HG03571 (cell line): ENCODE measurements around the gene HMCN2.
"Not testable (repeated sequence)": the region's sequence is repeated elsewhere in the genome, so short reads cannot be mapped to it uniquely, and the experiment has no call there.

Source experiments
- ATAC-seq: cut with Tn5 transposase; IDR thresholded peaks from one replicate; pipeline ENCODE4 v1.9.1; 2021; ENCODE audit not compliant: unreplicated experiment

The HMCN2 gene

GRCh38 chr9:130428086-130428665 is 162.6 kb downstream of the HMCN2 start:
- ATAC-seq, result no peak

DNA sequence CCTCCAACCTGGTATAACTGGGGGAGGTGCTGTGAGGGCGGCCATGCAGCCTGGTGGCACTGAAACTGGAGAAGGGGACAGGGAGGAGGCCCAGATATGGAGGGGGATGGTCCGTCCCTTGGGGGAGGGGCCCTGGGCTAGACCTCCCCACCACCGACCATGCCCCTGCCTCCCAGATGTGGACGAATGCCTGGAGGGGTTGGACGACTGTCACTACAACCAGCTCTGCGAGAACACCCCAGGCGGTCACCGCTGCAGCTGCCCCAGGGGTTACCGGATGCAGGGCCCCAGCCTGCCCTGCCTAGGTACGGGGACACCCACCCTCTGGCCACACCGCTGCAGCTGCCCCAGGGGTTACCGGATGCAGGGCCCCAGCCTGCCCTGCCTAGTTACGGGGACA is 163.8 kb downstream of the HMCN2 start:
- no peak for ATAC-seq

GRCh38 chr9:130429831-130430230 is 164.3 kb downstream of the HMCN2 start:
- ATAC-seq, result no peak

GRCh38 chr9:130430232-130430631 is 164.7 kb downstream of the HMCN2 start:
- no peak for ATAC-seq

DNA sequence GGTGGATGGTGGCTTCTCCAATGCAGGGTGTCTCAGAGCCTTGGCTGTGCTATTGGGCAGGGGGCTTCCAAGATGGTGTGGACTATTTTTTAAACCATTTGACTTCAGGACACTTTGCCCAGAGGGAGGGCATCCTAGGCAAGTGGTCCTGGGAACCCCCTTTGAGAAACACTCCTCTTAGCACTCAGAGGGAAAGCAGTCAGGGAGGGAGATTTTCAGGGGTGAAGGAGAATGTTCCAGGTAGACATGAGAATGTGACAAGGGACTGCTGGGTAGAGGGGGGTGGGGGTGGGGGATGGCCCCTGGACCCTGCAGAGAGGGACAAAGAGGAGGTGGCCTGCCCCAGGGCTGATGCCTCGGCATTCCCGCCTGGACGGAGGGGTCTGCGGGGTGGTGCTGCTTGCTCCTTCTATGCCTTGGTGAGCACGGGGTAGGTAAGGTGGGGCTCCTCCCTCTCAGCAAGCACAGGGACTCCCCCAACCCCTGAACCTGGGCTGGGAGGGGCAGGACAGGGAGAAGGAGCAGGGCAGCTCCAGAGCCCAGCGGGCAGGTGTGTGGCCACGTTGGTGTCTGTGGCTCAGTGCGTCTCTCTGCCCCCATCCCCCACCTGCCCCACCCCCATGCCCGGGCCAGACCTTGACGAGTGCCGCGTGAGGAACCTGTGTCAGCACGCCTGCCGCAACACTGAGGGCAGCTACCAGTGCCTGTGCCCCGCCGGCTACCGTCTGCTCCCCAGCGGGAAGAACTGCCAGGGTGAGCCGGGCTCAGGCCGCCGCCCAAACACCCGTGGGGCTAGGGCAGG is 165.4 kb downstream of the HMCN2 start:
- no peak for ATAC-seq

- no peak for ATAC-seq
Measured at GRCh38 chr9:130431536-130432303, 166.2 kb downstream of the HMCN2 start.

GRCh38 chr9:130432362-130432761 is 166.8 kb downstream of the HMCN2 start:
- ATAC-seq, result no peak

DNA sequence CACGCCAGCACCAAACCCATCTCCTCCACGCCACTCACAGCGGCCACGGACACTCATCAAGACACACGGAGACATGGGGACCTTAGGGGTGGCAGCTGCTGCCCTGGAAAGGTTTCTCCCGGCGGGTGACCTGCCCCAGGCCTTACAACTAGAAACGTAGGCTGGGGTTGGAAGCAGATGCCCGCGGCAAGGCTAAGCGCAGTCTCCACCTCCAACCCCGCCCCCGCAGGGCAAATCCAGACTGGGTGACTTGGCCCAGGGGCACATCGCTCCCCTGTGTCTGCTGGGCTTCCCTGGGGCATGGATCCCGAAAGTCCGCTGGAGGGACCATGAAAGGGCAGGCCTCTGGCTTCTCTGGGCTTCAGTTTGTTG is 167.2 kb downstream of the HMCN2 start:
- ATAC-seq, result no peak

GRCh38 chr9:130433168-130433946 is 167.8 kb downstream of the HMCN2 start:
- no peak for ATAC-seq

DNA sequence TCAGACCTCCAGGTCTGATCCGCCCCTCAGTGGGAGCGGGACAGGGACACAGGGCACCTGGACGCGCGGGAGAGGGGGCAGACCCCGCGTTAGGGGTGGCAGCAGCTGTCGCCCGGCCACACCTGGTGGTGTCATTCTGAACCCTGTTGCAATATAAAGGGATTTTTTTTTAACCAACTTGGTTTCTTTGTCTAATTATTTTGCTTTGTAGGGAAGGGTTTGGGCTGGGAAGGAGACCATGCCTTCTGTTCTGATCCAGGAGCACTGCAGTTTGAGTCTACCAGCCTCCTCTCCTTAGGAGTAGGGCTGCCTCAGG is 168.3 kb downstream of the HMCN2 start:
- ATAC-seq, result no peak

- ATAC-seq, result not testable (repeated sequence)
Measured at GRCh38 chr9:130434656-130435055, 169.1 kb downstream of the HMCN2 start.

DNA sequence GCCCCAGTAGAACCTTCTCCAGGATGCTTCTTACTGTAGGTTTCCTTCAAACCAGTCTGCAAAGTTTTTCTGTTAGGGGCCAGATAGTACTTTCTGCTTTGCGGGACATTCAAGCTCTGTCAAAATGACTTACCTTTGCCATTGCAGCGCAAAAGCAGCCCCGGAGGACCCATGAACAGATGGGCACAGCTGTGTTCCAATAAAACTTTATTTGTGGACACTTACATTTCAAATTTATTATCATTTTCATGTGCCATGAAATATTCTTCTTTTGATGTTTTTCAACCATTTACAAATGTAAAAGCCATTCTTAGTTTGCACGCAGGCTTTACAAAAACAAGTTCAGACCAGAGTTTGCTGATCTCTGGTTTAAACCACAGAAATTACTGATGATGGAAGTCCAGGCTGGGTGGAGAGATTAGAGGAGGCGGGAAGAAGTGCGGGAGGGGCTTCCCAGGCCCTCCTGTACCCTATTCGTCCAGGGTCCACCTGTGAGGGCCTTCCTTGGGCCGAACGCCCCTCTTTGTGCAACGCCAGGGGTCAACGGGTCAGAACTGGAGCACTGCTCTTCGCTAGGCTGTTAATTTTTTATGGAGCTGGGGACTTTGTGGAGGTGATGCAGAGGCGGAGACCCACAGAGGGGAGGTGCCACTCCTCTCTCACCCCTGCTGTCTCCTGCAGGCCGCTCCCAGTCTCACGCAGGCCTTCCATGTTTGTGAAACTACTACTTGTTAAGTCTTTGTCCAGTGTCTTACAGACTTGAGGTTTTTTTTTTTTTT is 171.6 kb downstream of the HMCN2 start:
- no peak for ATAC-seq

DNA sequence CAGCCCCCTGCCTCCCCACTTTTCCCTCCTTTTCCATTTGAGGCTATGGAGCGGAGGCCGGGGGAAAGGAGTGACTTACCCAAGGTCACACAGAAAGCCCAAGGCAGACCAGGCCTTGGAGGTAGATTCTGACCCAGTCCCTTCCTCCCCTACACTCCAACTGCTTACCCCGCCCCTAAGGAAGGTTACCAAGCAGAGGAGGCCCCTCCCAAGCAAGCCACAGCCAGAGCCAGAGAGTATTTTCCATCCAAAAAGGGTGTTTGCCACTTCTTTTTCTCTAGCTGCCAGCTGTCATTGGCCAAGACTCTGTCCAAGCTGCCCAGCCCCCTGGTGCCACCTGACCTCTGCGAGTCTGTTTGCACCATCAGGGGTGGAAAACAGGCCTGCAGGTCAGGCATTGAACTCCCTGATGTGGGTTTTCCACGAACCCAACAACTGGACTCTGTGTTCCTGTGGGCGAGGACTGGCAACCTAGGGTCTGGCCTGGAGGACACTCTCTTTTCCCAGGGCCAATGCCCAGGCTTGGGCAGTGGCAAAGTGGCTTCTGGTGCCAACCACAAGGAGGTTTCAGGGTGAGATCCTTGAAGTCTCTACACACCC is 172.9 kb downstream of the HMCN2 start:
- no peak for ATAC-seq

GRCh38 chr9:130441031-130441430 is 175.5 kb downstream of the HMCN2 start:
- ATAC-seq, result no peak

DNA sequence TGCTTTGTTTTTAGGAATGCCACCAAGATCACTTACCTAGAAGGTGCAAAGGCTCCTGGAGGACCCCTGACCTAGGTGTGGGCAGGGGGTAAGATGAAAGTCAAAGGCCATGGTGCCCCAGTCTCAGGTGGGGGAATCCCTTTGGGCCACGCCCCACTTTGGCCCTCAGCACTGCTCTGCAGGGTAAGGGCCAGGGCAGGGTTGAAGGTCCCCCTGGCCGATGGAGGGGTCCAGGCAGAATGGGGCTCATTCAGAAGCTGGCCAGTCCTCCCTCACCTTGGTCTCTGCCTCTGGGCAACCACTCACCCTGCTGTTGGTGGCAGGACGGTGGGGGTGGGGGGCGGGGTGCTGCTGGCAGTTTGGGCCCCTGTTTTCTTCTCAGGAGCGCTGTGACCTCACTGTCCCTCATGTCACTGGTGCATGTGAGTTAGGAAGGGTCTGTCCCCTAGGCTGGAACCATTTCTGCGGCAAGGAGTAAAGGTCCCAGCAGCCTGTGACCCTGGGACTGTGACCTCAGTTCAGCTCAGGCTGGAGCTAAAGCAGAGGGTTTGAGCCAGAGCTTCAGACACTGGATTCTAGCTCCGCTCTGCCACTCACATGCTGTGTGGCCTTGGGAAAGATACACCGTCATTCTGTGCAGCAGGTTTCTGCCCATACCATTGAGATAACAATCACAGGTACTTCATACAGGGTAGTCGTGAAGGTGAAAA is 177.3 kb downstream of the HMCN2 start:
- no peak for ATAC-seq

- ATAC-seq, result no peak
Measured at GRCh38 chr9:130443456-130443801, 177.9 kb downstream of the HMCN2 start.

DNA sequence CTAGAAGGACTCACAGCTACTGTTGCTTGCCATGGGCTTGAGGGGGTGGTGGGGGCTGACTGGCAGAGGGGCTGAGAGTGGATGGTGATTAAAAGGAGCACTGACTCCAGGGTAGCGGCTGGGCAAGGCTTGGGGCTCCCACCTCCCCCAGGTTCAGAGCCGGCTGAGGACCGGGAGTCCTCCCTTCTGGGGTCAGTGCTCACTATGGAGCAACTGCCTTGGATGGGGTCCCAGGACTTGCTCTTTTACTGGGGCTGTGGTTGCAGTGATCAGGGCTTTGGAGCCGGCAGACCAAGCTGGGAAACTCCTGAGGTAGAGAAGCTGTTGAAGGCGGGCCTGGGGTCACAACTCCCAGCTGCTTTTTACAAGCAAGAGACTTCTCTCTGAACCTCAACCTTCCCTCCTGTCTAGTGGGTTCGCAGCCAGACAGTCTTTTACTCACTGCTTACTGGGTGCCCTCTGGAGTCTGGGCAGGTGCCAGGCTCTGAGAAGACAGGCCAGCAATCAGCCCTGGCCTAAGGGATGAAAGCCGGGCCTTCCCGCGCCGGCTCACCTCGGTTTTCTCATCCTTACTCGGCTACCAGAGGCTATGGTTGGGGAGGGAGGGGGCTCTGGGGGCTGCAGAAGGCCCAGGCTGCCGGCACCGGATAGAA is 178.4 kb downstream of the HMCN2 start:
- no peak for ATAC-seq

DNA sequence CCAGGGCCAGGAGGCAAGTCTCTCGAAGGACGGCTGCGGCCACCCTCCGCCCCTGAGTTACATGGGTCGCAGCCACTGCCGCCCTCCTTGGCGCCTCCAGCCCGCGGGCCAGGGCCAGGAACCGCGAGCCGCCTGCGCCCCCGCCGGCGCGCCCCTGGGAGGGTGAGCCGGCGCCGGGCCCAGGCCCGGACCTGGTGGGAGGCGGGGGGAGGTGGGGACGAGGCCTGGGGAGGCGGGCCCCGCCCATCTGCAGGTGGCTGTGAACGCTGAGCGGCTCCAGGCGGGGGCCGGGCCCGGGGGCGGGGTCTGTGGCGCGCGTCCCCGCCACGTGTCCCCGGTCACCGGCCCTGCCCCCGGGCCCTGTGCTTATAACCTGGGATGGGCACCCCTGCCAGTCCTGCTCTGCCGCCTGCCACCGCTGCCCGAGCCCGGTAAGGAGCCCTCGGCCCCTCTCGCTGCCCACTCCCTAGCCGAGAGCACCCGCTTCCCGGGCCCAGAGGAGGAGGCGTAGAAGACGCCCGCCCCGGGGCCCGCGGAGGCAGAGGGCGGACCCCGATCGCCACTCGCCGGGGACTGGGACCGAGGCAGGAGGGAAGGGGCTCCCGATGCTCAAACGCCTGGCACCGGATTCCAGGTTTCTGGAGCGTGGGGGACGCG is 179.1 kb downstream of the HMCN2 start, which contains the start of gene ASS1:
Gene ASS1, plus strand, starts transcription at position 397 of the 657 bp plus-strand sequence. CDS start 7,268 bp downstream, outside the sequence.
- no peak for ATAC-seq
